Measurements from ENCODE around the gene CHD9. TPM values are rescaled to one million over a fixed set of nuclear protein-coding genes. Genes with fewer than 3 reads are reported as not detected.

The CHD9 gene
- total RNA-seq, 1 donor from 2014 or later = 81.4 TPM

DNA sequence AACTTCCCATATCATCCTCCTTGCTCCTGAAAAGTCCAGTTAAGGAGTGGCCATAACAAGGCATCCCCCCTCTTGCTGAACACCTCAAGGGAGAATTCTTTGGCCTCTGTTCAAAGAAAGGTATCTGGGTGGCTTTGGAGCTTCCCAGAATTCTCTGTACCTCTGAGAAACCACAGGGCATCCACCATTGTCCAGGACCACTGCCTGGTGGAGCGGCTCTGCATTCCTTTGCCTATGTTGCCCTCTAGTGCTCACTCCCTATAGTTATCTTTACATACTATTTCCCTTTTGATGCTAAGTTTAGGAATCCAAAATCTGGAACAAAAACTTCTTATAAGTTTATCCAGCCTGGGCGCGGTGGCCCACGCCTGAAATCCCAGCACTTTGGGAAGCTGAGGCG, 32.4 kb upstream of the CHD9 start:
- TF ChIP-seq, protein P1, sequence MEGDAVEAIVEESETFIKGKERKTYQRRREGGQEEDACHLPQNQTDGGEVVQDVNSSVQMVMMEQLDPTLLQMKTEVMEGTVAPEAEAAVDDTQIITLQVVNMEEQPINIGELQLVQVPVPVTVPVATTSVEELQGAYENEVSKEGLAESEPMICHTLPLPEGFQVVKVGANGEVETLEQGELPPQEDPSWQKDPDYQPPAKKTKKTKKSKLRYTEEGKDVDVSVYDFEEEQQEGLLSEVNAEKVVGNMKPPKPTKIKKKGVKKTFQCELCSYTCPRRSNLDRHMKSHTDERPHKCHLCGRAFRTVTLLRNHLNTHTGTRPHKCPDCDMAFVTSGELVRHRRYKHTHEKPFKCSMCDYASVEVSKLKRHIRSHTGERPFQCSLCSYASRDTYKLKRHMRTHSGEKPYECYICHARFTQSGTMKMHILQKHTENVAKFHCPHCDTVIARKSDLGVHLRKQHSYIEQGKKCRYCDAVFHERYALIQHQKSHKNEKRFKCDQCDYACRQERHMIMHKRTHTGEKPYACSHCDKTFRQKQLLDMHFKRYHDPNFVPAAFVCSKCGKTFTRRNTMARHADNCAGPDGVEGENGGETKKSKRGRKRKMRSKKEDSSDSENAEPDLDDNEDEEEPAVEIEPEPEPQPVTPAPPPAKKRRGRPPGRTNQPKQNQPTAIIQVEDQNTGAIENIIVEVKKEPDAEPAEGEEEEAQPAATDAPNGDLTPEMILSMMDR (IDR thresholded peaks at IDR 0.05) = peak; percentile 56
- intact Hi-C loops (cut with DNase I) = no loop called here
- H3K27me3 ChIP-seq = no peaks in the 10 kb centered on the region
- H3K4me1 ChIP-seq = no peaks in the 10 kb centered on the region
- H3K27ac ChIP-seq = no peak overlapping the region
- DNase-seq (no peak), ATAC-seq (peak; percentile 87)
- no peaks in the 10 kb centered on the region for H3K36me3 ChIP-seq
- no peaks in the 10 kb centered on the region for H3K9me3 ChIP-seq
- no peak overlapping the region for H3K4me3 ChIP-seq

DNA sequence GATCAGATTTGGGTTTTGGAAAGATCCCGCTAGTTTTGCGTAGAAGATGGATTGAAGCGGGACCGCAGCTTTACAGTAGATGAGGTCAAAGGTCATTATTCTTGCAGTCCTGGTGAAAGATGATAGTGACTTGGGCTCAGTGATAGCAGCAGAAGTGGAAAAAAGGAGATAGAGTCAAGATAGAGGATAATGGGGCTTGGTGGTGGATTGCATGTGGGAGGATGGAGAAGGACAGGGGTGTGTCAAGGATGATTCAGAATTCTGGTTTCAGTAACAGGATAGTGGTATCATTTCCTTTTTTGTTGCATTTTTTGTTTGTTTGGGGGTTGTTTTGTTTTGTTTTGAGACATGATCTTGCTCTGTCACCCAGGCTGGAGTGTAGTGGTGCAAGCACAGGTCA, 30.7 kb upstream of the CHD9 start:
- no peak for DNase-seq
- Histone ChIP-seq H3K4me3 (no peak overlapping the region), H3K4me1 (no peaks in the 10 kb centered on the region), H3K9me3 (no peaks in the 10 kb centered on the region), H3K27me3 (no peaks in the 10 kb centered on the region), H3K27ac (no peak overlapping the region), H3K36me3 (no peaks in the 10 kb centered on the region)
- TF ChIP-seq, protein P1 (IDR thresholded peaks at IDR 0.05) = no peak
- intact Hi-C loops (cut with DNase I) = no loop called here
- ATAC-seq = no peak

DNA sequence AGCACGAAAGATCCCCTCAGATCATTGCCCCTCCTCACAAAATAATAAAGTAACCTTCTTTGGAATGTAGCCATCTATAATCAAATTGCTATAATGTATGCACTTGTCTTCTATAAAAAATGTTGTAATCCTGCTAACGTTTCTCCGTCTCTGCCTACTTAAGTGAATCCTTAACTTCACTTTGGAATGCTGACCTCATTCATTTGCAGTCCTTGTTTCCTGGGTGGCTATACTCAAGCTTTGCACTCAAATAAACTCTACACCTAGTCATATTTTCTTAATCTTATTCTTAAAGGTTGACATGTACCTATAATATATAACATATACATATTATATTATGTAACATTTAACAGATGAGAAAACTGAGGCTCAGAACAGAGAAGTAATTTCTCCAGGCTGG, 24.8 kb upstream of the CHD9 start:
- no peak for DNase-seq
- Histone ChIP-seq H3K9me3 (no peaks in the 10 kb centered on the region), H3K27ac (no peak overlapping the region), H3K4me1 (no peaks in the 10 kb centered on the region), H3K27me3 (no peaks in the 10 kb centered on the region), H3K36me3 (no peaks in the 10 kb centered on the region), H3K4me3 (no peak overlapping the region)
- TF ChIP-seq, protein P1 (IDR thresholded peaks at IDR 0.05) = no peak
- intact Hi-C loops (cut with DNase I) = no loop called here
- ATAC-seq = peak; percentile 57

DNA sequence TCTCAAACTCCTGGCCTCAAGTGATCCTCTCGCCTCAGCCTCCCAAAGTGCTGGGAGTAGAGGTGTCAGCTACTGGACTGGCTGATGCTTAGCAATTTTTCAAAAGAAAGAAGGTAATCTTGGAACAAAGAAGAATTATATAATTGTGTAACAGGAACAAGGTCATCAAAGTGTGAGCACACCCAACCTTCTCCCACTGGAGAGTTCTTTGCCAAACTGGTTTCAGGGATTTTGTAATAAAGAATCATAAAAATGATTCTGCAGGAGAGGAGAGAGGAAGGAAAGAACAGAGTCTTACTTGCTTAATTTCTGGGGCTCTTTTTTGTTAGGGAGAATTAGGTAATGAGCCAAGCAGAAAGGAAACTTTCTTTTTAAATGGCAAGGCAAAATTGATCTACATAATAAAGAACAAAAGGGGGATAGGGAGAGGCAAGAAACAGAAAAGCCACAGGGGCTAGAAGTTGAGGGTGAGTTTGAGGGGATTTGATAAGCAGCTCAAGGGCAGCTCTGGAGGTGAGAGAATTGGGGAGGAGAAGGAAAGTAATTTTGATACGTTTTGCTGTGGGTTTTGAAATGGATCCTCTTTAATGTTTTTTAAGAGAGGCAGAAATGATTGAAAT, 23.4 kb upstream of the CHD9 start:
- intact Hi-C loops (cut with DNase I) = no loop called here
- H3K4me3 ChIP-seq = no peak overlapping the region
- TF ChIP-seq, protein P1 (IDR thresholded peaks at IDR 0.05) = no peak
- ATAC-seq (peak; percentile 45), DNase-seq (no peak)
- no peaks in the 10 kb centered on the region for H3K9me3 ChIP-seq
- no peaks in the 10 kb centered on the region for H3K27me3 ChIP-seq
- no peaks in the 10 kb centered on the region for H3K4me1 ChIP-seq
- no peaks in the 10 kb centered on the region for H3K36me3 ChIP-seq
- no peak overlapping the region for H3K27ac ChIP-seq

DNA sequence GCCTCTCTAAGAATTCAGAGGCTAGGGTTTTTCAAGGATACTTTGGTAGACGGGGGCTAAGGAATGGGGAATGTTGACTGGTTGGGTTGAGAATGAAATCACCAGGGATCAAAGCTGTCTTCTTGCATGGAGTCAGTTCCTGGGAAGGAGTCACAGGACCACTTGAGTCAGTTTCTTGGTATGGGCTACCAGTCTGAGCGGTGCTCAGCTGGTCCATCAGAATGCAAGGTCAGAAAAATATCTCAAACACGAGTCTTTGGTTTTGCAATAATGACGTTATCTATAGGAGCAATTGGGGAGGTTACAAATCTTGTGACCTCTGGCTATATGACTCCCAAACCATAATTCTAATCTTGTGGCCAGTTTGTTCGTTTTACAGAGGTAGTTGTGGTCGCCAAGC, 20.5 kb upstream of the CHD9 start:
- H3K27me3 ChIP-seq = no peaks in the 10 kb centered on the region
- intact Hi-C loops (cut with DNase I) = no loop called here
- no peaks in the 10 kb centered on the region for H3K36me3 ChIP-seq
- no peaks in the 10 kb centered on the region for H3K4me1 ChIP-seq
- no peaks in the 10 kb centered on the region for H3K9me3 ChIP-seq
- no peak overlapping the region for H3K27ac ChIP-seq
- DNase-seq (no peak), ATAC-seq (no peak)
- TF ChIP-seq, protein P1 (IDR thresholded peaks at IDR 0.05) = no peak
- H3K4me3 ChIP-seq = no peak overlapping the region

All from upper lobe of right lung (tissue), 1 donor.